Measurements from ENCODE around the gene DOK6.

Gene DOK6

GRCh38 chr18:69371729-69372128 lies 29.0 kb upstream of the DOK6 start:
- no peak for TF ChIP-seq CTCF (IDR thresholded peaks at IDR 0.05)

- TF ChIP-seq CTCF (IDR thresholded peaks at IDR 0.05), result no peak
Observed at GRCh38 chr18:69380324-69380723, 20.4 kb upstream of the DOK6 start.

GRCh38 chr18:69383186-69383585 lies 17.5 kb upstream of the DOK6 start:
- TF ChIP-seq CTCF (IDR thresholded peaks at IDR 0.05), result no peak

- no peak for TF ChIP-seq CTCF (IDR thresholded peaks at IDR 0.05)
Observed at GRCh38 chr18:69387186-69387585, 13.5 kb upstream of the DOK6 start.

- TF ChIP-seq CTCF (IDR thresholded peaks at IDR 0.05), result no peak
Observed at GRCh38 chr18:69388222-69388621, 12.5 kb upstream of the DOK6 start.

- TF ChIP-seq CTCF (IDR thresholded peaks at IDR 0.05), result no peak
Observed at GRCh38 chr18:69397096-69397495, 3.6 kb upstream of the DOK6 start.

GRCh38 chr18:69399253-69399652 lies 1.4 kb upstream of the DOK6 start:
- no peak for TF ChIP-seq CTCF (IDR thresholded peaks at IDR 0.05)

GRCh38 chr18:69400976-69401225 lies 213 bp downstream of the DOK6 start:
- no peak for TF ChIP-seq CTCF (IDR thresholded peaks at IDR 0.05)

Data from LNCAP (cell line).